AG09319 (cell line): ENCODE results near the gene DNAJB12.
"Not testable (repeated sequence)": the region's sequence is repeated elsewhere in the genome, so short reads cannot be mapped to it uniquely, and the experiment has no call there.

Source experiments
- DNase-seq: peaks from one replicate; pipeline ENCODE4 v3.0.0-alpha.2; 2010; ENCODE audit warnings: low read depth; ENCODE audit errors: extremely low read depth
- TF ChIP-seq, protein P1 (sequence below): IDR thresholded peaks from 2 replicates; pipeline ENCODE4 v1.5.1; 2011; ENCODE audit warnings: low read depth, mild to moderate bottlenecking, inconsistent platforms, low read length, moderate library complexity

DNAJB12 gene

DNA sequence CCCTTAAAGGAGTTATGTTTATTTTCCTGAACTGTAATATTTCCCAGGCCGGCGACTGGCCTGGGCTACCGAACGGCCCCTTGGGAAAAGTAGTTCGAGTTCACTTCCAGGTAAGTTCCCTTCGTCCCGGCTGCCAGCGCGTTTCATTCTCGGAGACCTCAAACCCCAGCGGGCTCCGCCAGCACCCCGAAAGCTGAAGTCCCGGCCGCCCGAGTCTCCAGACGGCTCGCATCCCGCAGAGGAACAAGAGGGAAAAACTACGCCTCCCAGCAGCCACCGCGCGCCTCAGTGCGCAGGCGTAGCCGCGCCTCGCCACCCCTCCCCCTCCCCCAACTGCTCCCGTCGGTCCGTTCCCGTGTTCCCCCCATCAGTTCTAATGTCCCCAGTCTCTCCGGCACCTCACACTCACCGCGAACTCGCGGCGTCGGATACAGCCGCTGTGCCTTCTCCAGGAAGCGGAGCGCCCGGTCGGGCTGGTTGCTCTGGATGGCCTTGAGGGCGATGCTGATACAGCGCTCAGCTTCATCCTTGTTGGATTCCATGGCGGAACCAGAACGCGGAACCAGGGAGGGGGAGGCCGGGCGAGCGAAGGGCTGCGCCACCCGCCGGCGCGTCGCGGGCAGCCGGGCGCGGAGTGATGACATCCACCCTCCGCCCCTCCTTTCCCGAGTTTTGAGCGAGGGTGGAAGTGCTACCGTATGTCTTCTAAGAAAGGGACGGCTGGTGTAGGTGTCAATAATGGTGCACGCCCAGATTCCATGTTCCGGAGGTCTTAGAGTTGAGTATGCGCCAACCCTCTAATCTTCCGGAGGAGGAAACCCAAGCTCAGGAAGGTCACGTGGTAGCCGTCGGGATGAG is at the start of gene DNAJB12:
TSS of gene DNAJB12 (minus strand) at position 564 of the 858 bp plus-strand sequence. CDS start at position 542, 22 bp downstream.
- TF ChIP-seq, protein P1, sequence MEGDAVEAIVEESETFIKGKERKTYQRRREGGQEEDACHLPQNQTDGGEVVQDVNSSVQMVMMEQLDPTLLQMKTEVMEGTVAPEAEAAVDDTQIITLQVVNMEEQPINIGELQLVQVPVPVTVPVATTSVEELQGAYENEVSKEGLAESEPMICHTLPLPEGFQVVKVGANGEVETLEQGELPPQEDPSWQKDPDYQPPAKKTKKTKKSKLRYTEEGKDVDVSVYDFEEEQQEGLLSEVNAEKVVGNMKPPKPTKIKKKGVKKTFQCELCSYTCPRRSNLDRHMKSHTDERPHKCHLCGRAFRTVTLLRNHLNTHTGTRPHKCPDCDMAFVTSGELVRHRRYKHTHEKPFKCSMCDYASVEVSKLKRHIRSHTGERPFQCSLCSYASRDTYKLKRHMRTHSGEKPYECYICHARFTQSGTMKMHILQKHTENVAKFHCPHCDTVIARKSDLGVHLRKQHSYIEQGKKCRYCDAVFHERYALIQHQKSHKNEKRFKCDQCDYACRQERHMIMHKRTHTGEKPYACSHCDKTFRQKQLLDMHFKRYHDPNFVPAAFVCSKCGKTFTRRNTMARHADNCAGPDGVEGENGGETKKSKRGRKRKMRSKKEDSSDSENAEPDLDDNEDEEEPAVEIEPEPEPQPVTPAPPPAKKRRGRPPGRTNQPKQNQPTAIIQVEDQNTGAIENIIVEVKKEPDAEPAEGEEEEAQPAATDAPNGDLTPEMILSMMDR: no peak
- peak; percentile 83 for DNase-seq

DNA sequence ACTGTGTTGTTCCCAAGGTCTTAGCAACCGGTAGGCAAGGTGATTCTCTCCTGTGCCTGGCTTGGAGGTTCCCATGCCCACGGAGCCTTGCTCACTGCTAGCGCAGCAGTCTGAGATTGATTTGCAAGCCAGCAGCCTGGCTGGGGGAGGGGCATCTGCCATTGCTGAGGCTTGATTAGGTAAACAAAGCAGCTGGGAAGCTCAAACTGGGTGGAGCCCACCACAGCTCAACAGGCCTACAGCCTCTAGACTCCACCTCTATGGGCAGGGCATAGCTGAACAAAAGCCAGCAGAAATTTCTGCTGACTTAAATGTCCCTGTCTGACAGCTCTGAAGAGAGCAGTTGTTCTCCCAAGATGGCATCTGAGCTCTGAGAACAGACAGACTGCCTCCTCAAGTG is 40.9 kb upstream of the DNAJB12 start:
- not testable (repeated sequence) for DNase-seq

DNA sequence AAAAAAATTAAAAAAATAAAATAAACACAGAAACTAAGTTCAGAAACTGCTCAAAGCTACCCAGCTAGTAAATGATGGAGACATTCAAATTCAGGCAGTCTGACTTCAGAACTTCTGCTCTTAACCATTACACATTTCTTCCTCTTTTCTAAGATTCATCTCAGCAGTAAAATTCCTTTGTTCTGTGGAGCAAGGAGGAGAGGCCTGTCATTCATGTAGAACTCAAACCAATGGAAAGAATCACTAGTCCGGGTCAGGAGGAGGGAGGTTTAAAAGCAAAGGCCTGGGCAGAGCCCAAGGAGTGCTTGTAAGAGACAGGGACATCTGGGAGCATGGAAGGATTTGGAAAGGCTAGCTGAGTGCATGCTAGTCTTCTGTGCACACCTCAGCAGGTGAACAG is 37.9 kb upstream of the DNAJB12 start:
- no peak for DNase-seq
- TF ChIP-seq, protein P1: no peak

DNA sequence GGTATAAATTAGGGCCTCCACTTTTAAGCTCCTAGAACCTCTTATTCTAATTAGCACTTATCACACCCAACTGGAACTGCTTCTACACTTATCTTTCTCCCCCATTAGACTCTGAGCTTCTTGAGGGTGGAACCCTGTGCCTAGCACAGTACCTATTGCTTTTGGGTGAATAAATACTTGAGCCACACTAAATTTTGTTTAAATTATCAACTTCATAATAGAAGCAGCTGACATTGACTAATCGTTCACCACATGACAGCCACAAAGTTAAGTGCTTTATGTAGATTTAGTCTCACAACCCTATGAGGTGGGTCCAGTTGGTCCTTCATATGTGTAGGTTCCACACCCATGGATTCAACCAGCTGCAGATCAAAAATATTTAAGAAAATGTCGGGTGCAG is 36.0 kb upstream of the DNAJB12 start:
- TF ChIP-seq, protein P1: no peak
- DNase-seq: no peak

DNA sequence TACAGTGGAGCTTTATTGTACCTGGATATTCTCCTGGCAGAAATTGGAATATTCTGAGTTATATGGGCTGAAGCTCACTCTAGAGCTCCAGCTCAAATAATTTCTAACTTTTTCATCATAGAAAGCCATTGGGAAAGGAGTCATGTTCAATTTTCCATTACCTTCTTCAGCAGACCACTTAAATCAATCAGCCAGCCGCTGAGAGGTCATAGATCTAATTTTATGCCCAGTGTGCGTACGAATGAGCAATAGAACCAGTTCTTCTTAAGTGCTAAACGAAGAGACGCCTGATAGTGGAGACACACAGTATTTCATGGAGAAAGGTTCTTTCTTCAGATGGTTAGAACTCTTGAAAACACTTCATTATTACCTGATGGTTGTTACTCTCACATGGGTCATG is 35.0 kb upstream of the DNAJB12 start:
- DNase-seq: no peak

DNA sequence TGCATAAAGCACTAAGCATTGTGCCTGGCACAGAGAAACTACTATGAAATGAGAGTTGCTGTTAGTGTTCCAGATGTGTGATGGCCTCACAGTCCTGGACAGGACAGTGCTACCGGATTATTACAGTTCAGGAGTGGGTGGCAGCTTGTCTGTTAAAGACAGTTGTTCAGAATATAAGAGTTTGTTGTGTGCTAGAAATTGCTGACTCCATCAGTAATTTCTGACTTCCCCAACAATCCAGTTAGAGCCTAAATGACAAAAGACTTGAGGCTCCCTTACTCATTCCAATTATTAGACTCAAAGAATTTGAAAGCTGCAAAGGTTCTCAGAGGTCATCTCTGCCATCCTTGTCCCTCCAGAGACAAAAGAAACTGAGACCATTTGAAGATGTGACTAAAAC is 34.3 kb upstream of the DNAJB12 start:
- DNase-seq: no peak
- TF ChIP-seq, protein P1: no peak

More for the DNA sequence above, 35.0 kb upstream of the DNAJB12 start:
- TF ChIP-seq, protein P1: no peak

DNA sequence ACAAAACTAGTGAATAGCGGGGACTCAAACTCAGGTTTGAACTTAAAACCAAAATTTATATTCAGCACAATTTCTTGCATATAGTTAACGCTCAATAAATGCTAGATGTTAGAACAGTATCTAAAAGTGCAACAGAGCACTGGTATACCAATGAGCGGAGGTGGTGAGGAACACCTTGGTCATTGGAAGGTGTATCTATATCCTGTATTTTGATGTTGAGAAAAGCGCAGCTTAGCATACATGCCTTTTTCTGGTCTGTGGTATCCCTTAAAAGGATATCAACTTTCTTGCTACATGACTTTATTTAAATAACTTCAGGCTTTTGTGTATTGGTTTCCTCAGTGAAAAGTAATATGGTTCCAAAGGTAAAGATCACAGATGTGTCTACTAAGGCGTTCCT is 33.3 kb upstream of the DNAJB12 start:
- DNase-seq: no peak
- TF ChIP-seq, protein P1: no peak
